ENCODE measurements around the gene NCKAP5.

Gene NCKAP5

DNA sequence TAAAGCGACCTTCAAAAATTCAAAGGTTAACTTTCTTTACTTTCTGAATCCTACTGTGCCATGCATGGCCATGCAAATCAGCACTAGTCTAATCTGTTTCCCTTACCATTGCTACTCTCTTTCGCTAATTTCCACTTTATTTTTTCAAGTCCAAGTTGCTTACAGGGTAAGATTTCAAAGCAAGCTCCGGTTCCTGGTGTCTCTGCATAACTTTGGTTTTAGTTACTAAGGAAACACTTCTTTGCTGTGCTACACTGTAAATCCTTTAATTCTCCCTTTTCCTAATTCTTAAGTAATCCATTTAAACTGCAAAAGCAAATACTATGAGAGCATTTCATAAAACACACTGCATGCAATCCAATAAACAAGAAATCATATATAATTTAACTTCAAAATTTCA is 514.7 kb downstream of the NCKAP5 start:
- no peak for DNase-seq

GRCh38 chr2:133045787-133046186 is 522.5 kb downstream of the NCKAP5 start:
- no peak for DNase-seq

- DNase-seq = no peak
These were observed 523.7 kb downstream of the NCKAP5 start for GRCh38 chr2:133044556-133044955.

DNA sequence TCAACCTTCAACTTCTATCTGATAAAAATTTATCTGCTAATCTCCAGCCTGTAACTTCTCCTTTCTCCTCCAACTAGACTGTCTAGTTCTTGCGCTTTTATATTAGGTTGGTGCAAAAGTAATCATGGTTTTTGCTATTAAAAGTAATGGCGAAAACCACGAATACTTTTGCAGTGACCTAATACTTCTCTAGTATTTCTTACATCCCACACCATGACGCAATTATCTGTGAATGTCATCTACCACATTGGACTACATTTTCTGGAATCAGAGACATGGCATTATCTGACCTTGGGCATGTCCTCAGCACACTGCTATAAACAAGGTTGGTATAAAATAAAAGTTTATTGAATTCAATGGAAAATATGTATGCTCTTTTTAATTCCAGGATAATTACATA is 528.1 kb downstream of the NCKAP5 start:
- no peak for DNase-seq

DNA sequence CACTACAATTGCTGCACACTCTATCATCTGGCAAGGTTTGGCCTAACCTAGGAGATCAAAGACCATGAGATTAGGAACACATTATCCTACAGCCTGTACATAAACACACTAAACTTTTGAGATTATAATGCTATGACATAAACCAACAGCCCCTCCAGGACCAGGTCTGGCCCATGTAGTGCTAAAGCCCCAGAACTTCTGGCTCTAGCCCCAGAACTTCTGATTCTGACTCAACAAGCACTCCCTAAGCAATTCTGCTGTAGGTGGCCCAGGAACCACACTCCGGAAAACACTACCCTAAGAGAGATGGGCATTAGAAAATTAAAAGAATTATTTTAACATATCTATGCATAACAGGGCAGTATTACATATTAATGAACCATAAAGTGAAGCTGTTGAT is 528.7 kb downstream of the NCKAP5 start:
- no peak for DNase-seq

GRCh38 chr2:133026536-133027177 is 541.6 kb downstream of the NCKAP5 start:
- no peak for DNase-seq

DNA sequence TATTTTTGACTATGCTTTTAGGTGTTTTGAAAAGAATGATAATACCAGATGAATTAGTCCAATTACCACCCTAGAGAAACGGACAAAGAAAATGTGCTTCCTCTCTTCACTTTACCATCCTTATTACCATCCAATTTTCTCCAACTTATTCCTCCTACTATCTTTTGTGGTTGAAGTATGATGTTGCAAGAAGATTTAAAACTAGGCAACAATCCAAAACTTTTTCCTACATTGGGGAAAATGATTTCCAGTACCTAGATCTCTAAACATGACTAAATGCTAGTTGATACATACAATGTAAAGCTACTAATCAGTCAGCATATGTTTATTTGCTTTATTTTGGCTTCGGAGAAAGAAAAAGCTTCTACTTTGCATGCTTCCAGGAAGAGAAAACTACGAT is 543.3 kb downstream of the NCKAP5 start:
- no peak for DNase-seq

- no peak for DNase-seq
These were observed 555.2 kb downstream of the NCKAP5 start for GRCh38 chr2:133012847-133013734.

DNA sequence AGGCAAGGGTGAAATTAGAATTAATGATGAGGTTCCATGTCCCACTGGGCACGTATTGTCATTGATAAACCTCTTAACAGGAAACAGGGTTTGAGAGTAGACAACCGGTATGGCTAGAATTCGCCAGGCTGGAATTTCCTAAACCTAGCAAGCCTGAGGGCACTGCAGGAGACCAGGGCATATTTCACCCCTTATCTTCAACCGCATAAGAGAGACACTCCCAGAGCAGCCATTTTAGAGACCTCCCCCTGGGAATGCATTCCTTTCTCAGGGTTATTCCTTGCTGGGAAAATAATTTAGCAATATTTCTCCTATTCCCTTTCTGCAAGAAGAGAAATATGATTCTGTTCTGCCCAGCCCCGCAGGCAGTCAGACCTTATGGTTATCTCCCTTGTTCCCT is 563.6 kb downstream of the NCKAP5 start:
- no peak for DNase-seq

DNA sequence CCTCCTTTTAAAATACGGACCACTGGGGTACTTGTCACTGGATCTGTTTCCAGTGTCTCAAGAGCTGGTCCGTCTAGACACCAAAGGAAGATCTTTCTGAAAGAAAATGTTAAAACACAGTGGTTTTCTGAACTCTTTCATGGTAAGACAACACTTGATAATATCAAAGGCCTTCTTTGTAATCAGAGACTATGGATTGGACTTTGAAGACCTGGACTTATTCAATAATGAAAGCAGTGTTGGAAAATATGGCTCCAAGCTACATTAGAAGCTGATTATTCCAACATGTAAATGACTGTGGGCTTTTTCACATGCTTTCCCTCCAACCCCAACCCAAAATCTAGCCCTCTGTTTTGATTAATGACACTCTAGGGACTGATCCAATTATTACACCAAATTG is 568.8 kb downstream of the NCKAP5 start:
- no peak for DNase-seq

- no peak for DNase-seq
These were observed 570.0 kb downstream of the NCKAP5 start for GRCh38 chr2:132998221-132998620.

DNA sequence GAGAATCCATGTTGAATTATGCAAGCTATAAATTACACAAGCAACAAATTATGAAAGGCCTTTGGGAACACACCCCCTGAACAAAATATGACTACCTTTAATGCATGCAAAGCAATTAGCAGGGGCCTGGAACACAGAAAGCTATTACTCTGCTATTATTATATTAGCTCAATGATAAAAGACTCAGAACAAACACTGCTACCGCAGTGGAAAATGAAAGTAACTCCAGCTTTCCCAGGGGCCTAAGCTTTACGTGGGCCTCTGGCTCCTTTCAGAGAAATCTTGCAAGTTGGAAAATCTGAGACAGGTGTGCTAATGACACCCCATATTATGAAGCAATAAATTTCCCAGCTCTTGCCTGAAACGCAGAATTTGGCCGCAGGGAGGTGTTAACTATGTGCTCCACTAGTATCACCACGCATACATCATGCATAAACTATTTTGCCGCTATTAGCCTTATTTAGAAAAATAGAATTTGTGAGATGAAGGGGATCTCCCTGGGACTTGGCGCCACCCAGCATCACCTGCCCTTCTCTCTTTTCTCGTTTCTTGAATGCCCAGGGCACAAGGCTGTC is 576.7 kb downstream of the NCKAP5 start:
- DNase-seq = no peak

GRCh38 chr2:132984731-132985130 is 583.5 kb downstream of the NCKAP5 start:
- no peak for DNase-seq

GRCh38 chr2:132980304-132980703 is 588.0 kb downstream of the NCKAP5 start:
- no peak for DNase-seq

DNA sequence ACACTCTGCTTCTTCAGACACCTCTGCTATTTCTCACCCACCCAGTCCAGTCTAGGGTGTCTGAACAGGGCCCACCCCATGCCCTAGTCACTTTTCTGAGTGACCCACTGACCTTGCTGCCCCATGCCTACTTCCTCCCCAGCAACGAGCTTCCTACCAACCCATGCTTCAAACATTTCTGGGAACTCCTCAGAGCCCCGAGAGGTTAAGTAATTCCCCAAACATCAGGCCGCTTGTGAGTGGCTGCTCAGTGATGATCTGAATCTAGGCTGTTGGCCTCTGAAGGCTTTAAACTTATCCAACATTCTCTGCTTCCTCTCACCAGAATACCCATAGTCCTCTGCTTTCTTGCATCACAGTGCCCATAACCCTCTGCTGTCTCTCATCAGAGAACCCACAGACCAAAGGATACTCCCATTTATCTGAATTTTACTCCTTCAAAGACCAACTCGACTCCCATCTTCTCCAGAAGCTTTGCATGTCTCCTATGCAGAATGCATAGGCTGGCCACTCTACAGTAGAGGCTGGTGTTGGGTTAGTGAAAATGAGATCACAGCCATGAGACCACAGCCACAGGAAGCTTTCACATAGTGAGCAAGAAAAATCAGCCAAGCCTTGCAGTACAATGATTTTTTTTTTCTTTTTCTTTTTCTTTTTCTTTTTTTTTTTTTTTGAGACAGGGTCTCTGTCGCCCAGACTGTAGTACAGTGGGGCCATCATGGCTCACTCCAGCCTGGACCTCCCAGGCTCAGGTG is 588.7 kb downstream of the NCKAP5 start:
- no peak for DNase-seq

DNA sequence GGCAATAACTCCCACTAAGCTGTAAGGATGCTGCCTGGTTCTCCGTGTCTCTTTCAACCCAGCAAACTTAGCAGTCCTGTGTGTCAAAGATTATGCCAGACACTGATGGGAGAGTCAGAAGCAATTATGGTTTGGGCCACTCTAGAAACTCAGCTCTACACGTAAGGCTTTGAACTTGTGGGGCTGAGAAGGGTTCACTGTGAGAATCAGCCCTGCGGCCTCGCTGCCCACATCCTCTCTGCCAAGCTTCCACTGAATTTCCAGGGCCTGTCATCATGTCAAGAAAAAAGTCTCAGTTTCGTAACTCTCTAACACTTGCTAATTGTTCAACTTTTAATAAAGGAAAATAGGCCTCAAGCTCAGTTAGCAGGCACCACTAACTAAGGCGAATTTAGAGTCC is 589.4 kb downstream of the NCKAP5 start:
- DNase-seq = no peak

DNA sequence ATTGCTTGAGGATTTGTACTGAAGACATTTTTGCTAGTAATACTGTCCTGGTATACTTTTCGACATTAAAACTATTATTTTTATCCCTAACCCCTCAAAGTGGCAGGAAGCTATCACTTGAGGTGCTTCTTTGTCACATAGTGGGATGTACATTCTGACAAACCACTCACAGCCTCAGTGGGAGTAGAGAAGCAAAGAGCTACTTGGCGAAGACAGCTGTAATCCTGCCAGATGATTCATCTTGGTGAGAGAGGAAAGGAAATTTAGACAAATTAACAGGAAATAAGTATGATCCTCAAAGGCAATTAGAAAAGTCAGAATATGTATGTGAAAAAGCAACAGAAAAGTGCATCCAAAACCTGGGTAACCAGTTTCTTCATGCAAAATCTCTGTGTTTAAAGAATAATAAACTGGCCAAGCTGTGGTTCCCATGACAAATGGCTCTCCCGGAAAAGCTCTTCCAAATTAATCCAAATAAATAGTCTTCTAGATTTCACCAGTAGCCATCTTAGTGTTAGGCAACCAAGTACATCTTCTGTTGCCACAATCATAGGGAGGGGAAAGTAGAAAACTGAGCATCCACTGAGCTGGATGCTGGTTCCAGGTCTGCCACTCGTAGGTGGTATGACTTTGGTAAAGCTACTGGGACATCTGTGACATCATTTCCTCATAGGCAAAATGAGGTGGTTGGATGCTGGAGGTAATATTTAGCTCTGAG is 590.3 kb downstream of the NCKAP5 start:
- DNase-seq = no peak

GRCh38 chr2:132975193-132976105 is 592.8 kb downstream of the NCKAP5 start:
- DNase-seq = no peak

DNA sequence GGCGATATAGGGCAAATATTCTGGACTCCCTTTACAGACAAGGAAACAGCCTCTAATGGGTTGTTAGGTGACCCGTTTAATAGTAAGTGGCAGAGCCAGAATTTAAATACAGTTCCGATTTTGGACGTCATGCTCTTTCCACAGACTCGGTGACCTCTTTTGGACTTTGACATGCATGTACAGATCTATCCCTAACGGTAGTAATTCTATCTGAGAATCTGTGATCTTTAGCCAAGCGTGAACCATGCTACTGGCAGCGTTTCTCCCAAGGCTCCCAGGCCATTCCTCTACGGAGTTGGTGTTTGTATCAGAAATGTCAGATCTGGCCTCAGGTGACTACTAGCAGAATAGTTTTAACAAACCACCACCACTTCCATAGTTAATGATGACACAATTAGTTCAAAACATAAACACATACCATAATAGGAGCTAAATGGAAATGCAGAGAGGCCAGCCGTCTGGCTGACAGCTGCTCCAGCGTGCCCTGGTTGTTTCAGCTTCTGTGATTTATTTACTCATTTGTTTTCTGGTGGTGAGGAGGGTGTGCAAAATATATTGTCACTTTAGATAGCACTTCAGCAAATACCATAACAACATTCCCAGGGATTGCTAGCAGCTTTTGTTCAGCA is 593.7 kb downstream of the NCKAP5 start:
- DNase-seq = no peak

DNA sequence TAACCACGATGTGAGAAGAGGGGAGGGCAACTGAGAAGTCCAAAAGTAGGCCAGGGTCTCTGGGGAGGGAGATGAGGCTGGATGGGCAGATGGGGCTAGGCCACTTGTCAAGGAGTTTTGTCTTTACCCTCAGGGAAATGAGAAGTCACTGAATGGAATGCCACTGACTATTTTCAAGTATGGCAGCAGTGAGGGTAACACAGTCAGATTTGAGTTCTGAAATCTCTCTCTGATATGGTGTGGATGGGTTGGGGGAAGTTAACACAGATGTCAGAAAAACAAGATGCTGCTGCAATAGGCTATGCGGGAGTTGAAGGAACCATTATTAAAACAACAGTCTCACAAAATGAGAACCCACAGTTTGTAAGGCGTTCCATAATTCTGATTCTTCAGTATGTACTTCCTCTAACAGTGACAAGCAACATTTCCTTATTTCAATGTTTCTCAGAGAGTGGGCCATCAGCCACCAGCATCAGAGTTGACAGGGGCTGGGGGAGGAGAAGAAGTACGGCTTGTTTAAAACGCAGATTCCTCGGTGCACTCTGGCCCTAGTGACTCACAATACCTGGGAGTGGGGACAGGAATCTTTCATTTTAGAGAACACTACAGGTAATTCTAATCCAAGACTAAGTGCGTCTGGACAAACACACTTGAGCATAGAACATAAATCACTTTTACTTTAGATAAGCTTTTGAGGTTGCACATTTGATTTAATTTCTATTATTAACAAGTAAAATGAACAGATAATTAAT is 596.8 kb downstream of the NCKAP5 start:
- DNase-seq = no peak

Data from activated CD4-positive, alpha-beta T cell treated with anti-CD3 and anti-CD28 coated beads for 1 hour (primary cell).